Body of pancreas (tissue), 4 donors: Measurements from ENCODE around the gene MTMR3. TPM values are rescaled to one million over a fixed set of nuclear protein-coding genes. Genes with fewer than 3 reads are reported as not detected.

ENCODE experiments used
- ATAC-seq: fragments of 150-250 bp; one replicate; pipeline ENCODE4 v1.9.1; 2016
- DNase-seq, 4 donors: peaks; one replicate each; pipeline ENCODE4 v3.0.0-alpha.2; 2019
- H3K27ac ChIP-seq, 4 donors: fragments of 200-600 bp; sonication (generic); 1 replicate in 3 of 4; 2 replicates in 1 of 4; pipeline versions ENCODE4 v1.5.1 to v1.6.1; 2016 to 2019; ENCODE audit warnings: mild to moderate bottlenecking in 1 of 4, mixed read lengths in 1 of 4, moderate library complexity in 1 of 4
- H3K27me3 ChIP-seq, 2 donors: fragments of 200-600 bp; sonication (generic); one replicate each; pipeline ENCODE4 v1.6.0; 2016; ENCODE audit warnings: mild to moderate bottlenecking in 1 of 2
- H3K36me3 ChIP-seq, 2 donors: fragments of 200-600 bp; sonication (generic); replicated peaks in 1 of 2; 2 replicates each; pipeline ENCODE4 v1.5.1; 2016; ENCODE audit warnings: low read depth in 2 of 2; ENCODE audit not compliant: insufficient read depth in 1 of 2
- H3K4me1 ChIP-seq: fragments of 200-600 bp; sonication (generic); one replicate; pipeline ENCODE4 v1.6.0; 2016
- H3K4me3 ChIP-seq, 2 donors: fragments of 200-600 bp; sonication (generic); 1 replicate in 1 of 2; 2 replicates in 1 of 2; pipeline ENCODE4 v1.5.1; 2016 to 2019
- H3K9me3 ChIP-seq, 3 donors: fragments of 200-600 bp; sonication (generic); 1 replicate in 2 of 3; 2 replicates in 1 of 3; pipeline ENCODE4 v1.5.1; 2016
- POLR2A ChIP-seq, 3 donors: fragments of 450-650 bp; IDR thresholded peaks; one replicate each; pipeline ENCODE4 v1.6.1; 2016; ENCODE audit warnings: antibody characterized with exemption in 3 of 3, mild to moderate bottlenecking in 2 of 3
- WGBS, 2 donors: methylation state at CpG; one replicate each; pipeline ENCODE4 v1.1.5; 2017; 5-methylcytosine and 5-hydroxymethylcytosine counted together
- intact Hi-C: fragments of 100-400 bp; cut with DNase I; formaldehyde crosslinking; loops from one replicate; pipeline ENCODE4 v1.15.1; 2023
- total RNA-seq, 2 donors: library from RNA; depleted of rRNA; stranded (reverse); fragments of >200 nt; gene quantifications; one replicate each; pipeline ENCODE4 v1.1.0, GENCODE V29; 2016
- TF ChIP-seq, protein P1 (sequence below), 7 experiments: fragments of 450-650 bp in 4 of 7; fragments of 200-600 bp in 3 of 7; sonication (generic) in 3 of 7; IDR thresholded peaks; one replicate each; pipeline ENCODE4 v1.5.1; 2016 to 2019; ENCODE audit warnings: antibody characterized with exemption in 7 of 7

MTMR3 gene
- total RNA-seq, 2 donors from 2014 or later: 37.9 to 46.7 TPM

DNA sequence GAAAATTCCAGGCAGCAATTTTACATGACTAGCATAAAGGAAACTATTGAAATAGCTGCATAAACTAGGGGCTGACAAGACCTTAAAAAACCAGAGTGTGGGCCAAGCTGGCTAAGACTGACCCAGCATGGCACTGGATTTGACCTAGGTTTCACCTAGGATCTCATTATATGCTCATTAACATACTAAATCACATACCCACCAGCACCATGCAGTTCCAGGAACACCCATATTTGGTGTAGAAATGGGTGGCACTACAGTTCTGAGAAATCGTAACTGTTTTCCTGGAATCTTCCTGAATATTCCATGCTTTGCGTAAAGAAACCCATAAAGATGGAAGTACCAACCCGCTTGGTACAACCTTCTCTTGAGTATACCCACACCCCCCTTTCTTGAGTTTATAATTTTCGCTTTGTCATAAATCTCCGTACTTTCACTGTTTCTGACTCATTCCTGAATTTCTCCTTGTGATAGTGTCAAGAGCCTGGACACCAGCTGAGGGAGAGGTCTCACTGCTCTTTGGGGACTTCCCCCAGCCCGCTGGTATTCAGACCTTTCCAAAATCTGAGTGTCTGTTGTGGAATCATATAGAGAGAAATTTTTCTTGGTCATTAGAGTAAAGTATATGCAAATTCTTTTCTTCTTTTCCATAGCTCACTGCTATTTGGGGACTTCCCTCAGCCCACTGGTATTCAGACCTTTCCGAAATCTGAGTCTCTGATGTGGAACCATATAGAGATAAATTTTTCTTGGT lies 55.1 kb downstream of the MTMR3 start:
- H3K27me3 ChIP-seq: no peaks in the 10 kb centered on the region
- H3K9me3 ChIP-seq: no peaks in the 10 kb centered on the region
- 93 to 96% methylated on average over 7 of the region's 7 CpGs for WGBS, 2 donors
- no peaks in the 10 kb centered on the region for H3K36me3 ChIP-seq
- ATAC-seq: no peak
- no peak overlapping the region for H3K4me3 ChIP-seq
- DNase-seq: no peak
- peaks cover 31% of the 10 kb centered on the region for H3K4me1 ChIP-seq
- no peak for TF ChIP-seq POLR2A (IDR thresholded peaks at IDR 0.05)
- TF ChIP-seq, protein P1, sequence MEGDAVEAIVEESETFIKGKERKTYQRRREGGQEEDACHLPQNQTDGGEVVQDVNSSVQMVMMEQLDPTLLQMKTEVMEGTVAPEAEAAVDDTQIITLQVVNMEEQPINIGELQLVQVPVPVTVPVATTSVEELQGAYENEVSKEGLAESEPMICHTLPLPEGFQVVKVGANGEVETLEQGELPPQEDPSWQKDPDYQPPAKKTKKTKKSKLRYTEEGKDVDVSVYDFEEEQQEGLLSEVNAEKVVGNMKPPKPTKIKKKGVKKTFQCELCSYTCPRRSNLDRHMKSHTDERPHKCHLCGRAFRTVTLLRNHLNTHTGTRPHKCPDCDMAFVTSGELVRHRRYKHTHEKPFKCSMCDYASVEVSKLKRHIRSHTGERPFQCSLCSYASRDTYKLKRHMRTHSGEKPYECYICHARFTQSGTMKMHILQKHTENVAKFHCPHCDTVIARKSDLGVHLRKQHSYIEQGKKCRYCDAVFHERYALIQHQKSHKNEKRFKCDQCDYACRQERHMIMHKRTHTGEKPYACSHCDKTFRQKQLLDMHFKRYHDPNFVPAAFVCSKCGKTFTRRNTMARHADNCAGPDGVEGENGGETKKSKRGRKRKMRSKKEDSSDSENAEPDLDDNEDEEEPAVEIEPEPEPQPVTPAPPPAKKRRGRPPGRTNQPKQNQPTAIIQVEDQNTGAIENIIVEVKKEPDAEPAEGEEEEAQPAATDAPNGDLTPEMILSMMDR (IDR thresholded peaks at IDR 0.05): no peak
- intact Hi-C loops: no loop called here
- no peak overlapping the region for H3K27ac ChIP-seq

DNA sequence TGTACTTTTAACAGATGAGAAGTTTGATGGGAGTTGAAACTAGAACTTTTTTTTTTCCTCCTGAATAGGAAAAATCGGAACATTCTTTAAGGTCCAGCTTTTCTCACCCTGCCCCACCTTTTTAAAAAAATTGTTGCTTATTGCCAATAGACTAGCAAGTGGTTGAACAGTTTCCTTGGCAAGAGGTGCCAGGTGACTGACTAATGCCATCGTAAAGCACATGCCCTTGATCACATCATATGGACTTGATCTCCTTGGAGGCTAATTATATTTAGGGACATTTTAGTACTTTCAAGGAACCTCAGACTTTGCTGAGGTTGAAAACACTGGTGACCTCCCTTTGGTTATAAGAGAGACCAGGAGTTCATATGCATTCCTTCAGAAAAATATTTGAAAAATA lies 57.6 kb downstream of the MTMR3 start:
- 72 to 74% methylated on average over 2 of the region's 2 CpGs for WGBS, 2 donors
- TF ChIP-seq POLR2A (IDR thresholded peaks at IDR 0.05): no peak
- TF ChIP-seq, protein P1 (IDR thresholded peaks at IDR 0.05): no peak
- DNase-seq (no peak), ATAC-seq (no peak)
- H3K36me3 ChIP-seq: no peaks in the 10 kb centered on the region
- H3K4me1 ChIP-seq: peaks cover 34% of the 10 kb centered on the region
- H3K27me3 ChIP-seq: no peaks in the 10 kb centered on the region
- H3K9me3 ChIP-seq: no peaks in the 10 kb centered on the region
- no peak overlapping the region for H3K27ac ChIP-seq
- intact Hi-C loops: no loop called here
- H3K4me3 ChIP-seq: no peak overlapping the region

DNA sequence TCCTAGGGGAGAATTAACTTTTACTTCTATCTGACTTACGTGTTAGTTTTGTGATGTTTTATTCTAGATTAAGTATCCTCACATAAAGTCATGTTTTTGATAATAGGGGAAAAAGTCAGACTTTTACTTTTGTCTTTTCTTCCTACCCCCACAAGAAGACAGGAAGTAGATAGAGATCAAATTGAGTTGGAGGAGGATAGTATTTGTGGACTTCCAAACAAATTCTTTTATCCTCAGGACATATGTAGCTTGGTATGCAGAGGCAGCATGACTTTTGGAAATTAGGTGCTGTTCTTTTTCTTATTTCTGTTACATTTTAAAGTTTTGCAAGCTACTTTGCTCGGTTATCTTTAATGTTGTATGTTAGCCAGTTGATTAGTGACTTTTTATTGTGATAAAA lies 61.4 kb downstream of the MTMR3 start:
- Histone ChIP-seq H3K4me1 (peaks cover 34% of the 10 kb centered on the region), H3K36me3 (no peaks in the 10 kb centered on the region), H3K9me3 (no peaks in the 10 kb centered on the region), H3K27ac (no peak overlapping the region), H3K4me3 (no peak overlapping the region), H3K27me3 (no peaks in the 10 kb centered on the region)
- TF ChIP-seq, protein P1 (IDR thresholded peaks at IDR 0.05): no peak
- TF ChIP-seq POLR2A (IDR thresholded peaks at IDR 0.05): no peak
- 60% methylated on average over 2 of the region's 2 CpGs for WGBS, 2 donors
- intact Hi-C loops: no loop called here
- DNase-seq (no peak), ATAC-seq (no peak)

DNA sequence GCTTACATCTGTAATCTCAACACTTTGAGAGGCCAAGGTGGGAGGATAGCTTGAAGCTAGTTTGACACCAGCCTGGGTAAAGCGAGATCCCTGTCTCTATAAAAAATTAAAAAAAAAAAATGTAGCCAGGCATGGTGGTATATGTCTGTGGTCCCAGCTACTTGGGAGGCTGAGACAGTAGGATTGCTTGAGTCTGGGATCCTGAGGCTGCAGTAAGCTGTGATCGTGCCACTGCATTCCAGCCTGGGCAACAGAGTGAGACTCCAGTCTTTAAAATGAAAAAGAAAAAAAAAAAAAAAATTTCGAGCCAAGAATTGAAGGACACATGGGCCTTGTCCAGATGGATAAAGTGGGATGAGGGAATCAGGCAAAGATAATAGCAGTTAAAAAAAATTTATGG lies 62.5 kb downstream of the MTMR3 start:
- WGBS, 2 donors: 58 to 68% methylated on average over 3 of the region's 3 CpGs
- H3K4me3 ChIP-seq: no peak overlapping the region
- ATAC-seq (no peak), DNase-seq (no peak)
- no peaks in the 10 kb centered on the region for H3K27me3 ChIP-seq
- H3K36me3 ChIP-seq: no peaks in the 10 kb centered on the region
- TF ChIP-seq, protein P1 (IDR thresholded peaks at IDR 0.05): no peak
- no peak for TF ChIP-seq POLR2A (IDR thresholded peaks at IDR 0.05)
- peaks cover 41% of the 10 kb centered on the region for H3K4me1 ChIP-seq
- H3K27ac ChIP-seq: no peak overlapping the region
- intact Hi-C loops: no loop called here
- H3K9me3 ChIP-seq: no peaks in the 10 kb centered on the region

DNA sequence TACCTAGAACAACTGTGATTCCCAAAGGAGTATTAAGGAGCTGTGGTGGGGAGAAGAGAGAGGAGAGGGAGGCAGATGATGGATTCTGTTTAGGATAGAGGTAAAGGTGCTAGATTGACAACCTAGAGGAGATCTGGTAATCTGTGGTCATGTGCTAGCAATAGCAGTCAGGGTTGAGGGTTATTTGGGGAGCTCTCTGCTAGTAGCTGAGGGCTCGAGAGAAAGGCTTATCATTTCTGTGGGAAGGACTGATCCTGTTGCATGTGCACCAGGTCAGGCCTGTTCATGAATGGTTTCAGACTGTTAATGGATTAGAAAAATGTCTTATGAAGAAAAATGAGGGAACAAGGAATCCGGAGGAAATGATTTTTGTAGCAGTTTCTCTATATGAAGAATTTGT lies 63.2 kb downstream of the MTMR3 start:
- TF ChIP-seq, protein P1 (IDR thresholded peaks at IDR 0.05): no peak
- no peak for TF ChIP-seq POLR2A (IDR thresholded peaks at IDR 0.05)
- 20 to 29% methylated on average over 2 of the region's 2 CpGs for WGBS, 2 donors

More for the DNA sequence above, 63.2 kb downstream of the MTMR3 start:
- intact Hi-C loops: no loop called here
- no peak overlapping the region for H3K4me3 ChIP-seq
- peaks cover 38% of the 10 kb centered on the region for H3K4me1 ChIP-seq
- H3K27ac ChIP-seq: no peak overlapping the region
- no peaks in the 10 kb centered on the region for H3K36me3 ChIP-seq
- DNase-seq: no peak
- H3K9me3 ChIP-seq: no peaks in the 10 kb centered on the region
- ATAC-seq: no peak
- no peaks in the 10 kb centered on the region for H3K27me3 ChIP-seq
